ENCODE measurements around the gene WFDC5.

Gene WFDC5

GRCh38 chr20:45115829-45116228 lies 855 bp upstream of the WFDC5 start:
- Histone ChIP-seq H2AFZ (ENCODE audit: low read length, unreplicated experiment) (no peak overlapping the region), H3K27me3 (ENCODE audit: insufficient read depth, low read length) (peaks cover 18% of the 10 kb centered on the region), H3K27ac (ENCODE audit: low read depth, low read length) (no peak overlapping the region), H3K36me3 (ENCODE audit: insufficient read depth, low read length) (no peaks in the 10 kb centered on the region), H3K79me2 (ENCODE audit: control insufficient read depth, insufficient read depth, low read length, unreplicated experiment) (no peaks in the 10 kb centered on the region), H3K4me1 (ENCODE audit: control insufficient read depth, insufficient read depth, low read length, unreplicated experiment) (no peaks in the 10 kb centered on the region), H3K4me3 (ENCODE audit: low read depth, low read length) (no peak overlapping the region)

- Histone ChIP-seq H3K79me2 (ENCODE audit: control insufficient read depth, insufficient read depth, low read length, unreplicated experiment) (no peaks in the 10 kb centered on the region), H3K27me3 (ENCODE audit: insufficient read depth, low read length) (peaks cover 14% of the 10 kb centered on the region), H2AFZ (ENCODE audit: low read length, unreplicated experiment) (no peak overlapping the region), H3K4me1 (ENCODE audit: control insufficient read depth, insufficient read depth, low read length, unreplicated experiment) (no peaks in the 10 kb centered on the region), H3K27ac (ENCODE audit: low read depth, low read length) (no peak overlapping the region), H3K36me3 (ENCODE audit: insufficient read depth, low read length) (no peaks in the 10 kb centered on the region), H3K4me3 (ENCODE audit: low read depth, low read length) (no peak overlapping the region)
These were observed 406 bp upstream of the WFDC5 start for GRCh38 chr20:45115386-45115774.

- no peak overlapping the region for H3K27ac ChIP-seq (ENCODE audit: low read depth, low read length)
- H2AFZ ChIP-seq (ENCODE audit: low read length, unreplicated experiment): no peak overlapping the region
- no peaks in the 10 kb centered on the region for H3K4me1 ChIP-seq (ENCODE audit: control insufficient read depth, insufficient read depth, low read length, unreplicated experiment)
- no peaks in the 10 kb centered on the region for H3K79me2 ChIP-seq (ENCODE audit: control insufficient read depth, insufficient read depth, low read length, unreplicated experiment)
- no peak overlapping the region for H3K4me3 ChIP-seq (ENCODE audit: low read depth, low read length)
- H3K36me3 ChIP-seq (ENCODE audit: insufficient read depth, low read length): no peaks in the 10 kb centered on the region
- H3K27me3 ChIP-seq (ENCODE audit: insufficient read depth, low read length): no peaks in the 10 kb centered on the region
These were observed 1.1 kb downstream of the WFDC5 start for GRCh38 chr20:45113865-45114264.

- Histone ChIP-seq H2AFZ (ENCODE audit: low read length, unreplicated experiment) (no peak overlapping the region), H3K27me3 (ENCODE audit: insufficient read depth, low read length) (no peaks in the 10 kb centered on the region), H3K79me2 (ENCODE audit: control insufficient read depth, insufficient read depth, low read length, unreplicated experiment) (no peaks in the 10 kb centered on the region), H3K27ac (ENCODE audit: low read depth, low read length) (no peak overlapping the region), H3K4me3 (ENCODE audit: low read depth, low read length) (no peak overlapping the region), H3K36me3 (ENCODE audit: insufficient read depth, low read length) (no peaks in the 10 kb centered on the region), H3K4me1 (ENCODE audit: control insufficient read depth, insufficient read depth, low read length, unreplicated experiment) (no peaks in the 10 kb centered on the region)
These were observed 2.2 kb downstream of the WFDC5 start for GRCh38 chr20:45112754-45113153.

GRCh38 chr20:45111799-45112471 lies 3.0 kb downstream of the WFDC5 start:
- no peak overlapping the region for H3K27ac ChIP-seq (ENCODE audit: low read depth, low read length)
- no peaks in the 10 kb centered on the region for H3K4me1 ChIP-seq (ENCODE audit: control insufficient read depth, insufficient read depth, low read length, unreplicated experiment)
- H3K4me3 ChIP-seq (ENCODE audit: low read depth, low read length): no peak overlapping the region
- H3K79me2 ChIP-seq (ENCODE audit: control insufficient read depth, insufficient read depth, low read length, unreplicated experiment): no peaks in the 10 kb centered on the region
- H3K27me3 ChIP-seq (ENCODE audit: insufficient read depth, low read length): no peaks in the 10 kb centered on the region
- no peak overlapping the region for H2AFZ ChIP-seq (ENCODE audit: low read length, unreplicated experiment)
- no peaks in the 10 kb centered on the region for H3K36me3 ChIP-seq (ENCODE audit: insufficient read depth, low read length)

- Histone ChIP-seq H3K79me2 (ENCODE audit: control insufficient read depth, insufficient read depth, low read length, unreplicated experiment) (no peaks in the 10 kb centered on the region), H3K27me3 (ENCODE audit: insufficient read depth, low read length) (no peaks in the 10 kb centered on the region), H3K36me3 (ENCODE audit: insufficient read depth, low read length) (no peaks in the 10 kb centered on the region), H3K27ac (ENCODE audit: low read depth, low read length) (no peak overlapping the region), H3K4me1 (ENCODE audit: control insufficient read depth, insufficient read depth, low read length, unreplicated experiment) (no peaks in the 10 kb centered on the region), H3K4me3 (ENCODE audit: low read depth, low read length) (no peak overlapping the region), H2AFZ (ENCODE audit: low read length, unreplicated experiment) (no peak overlapping the region)
These were observed 3.7 kb downstream of the WFDC5 start for GRCh38 chr20:45111285-45111684.

GRCh38 chr20:45110301-45110700 lies 4.7 kb downstream of the WFDC5 start:
- Histone ChIP-seq H3K4me3 (ENCODE audit: low read depth, low read length) (no peak overlapping the region), H3K36me3 (ENCODE audit: insufficient read depth, low read length) (no peaks in the 10 kb centered on the region), H3K27ac (ENCODE audit: low read depth, low read length) (no peak overlapping the region), H3K4me1 (ENCODE audit: control insufficient read depth, insufficient read depth, low read length, unreplicated experiment) (no peaks in the 10 kb centered on the region), H3K27me3 (ENCODE audit: insufficient read depth, low read length) (no peaks in the 10 kb centered on the region), H3K79me2 (ENCODE audit: control insufficient read depth, insufficient read depth, low read length, unreplicated experiment) (no peaks in the 10 kb centered on the region), H2AFZ (ENCODE audit: low read length, unreplicated experiment) (no peak overlapping the region)

- H3K79me2 ChIP-seq (ENCODE audit: control insufficient read depth, insufficient read depth, low read length, unreplicated experiment): no peaks in the 10 kb centered on the region
- H3K27me3 ChIP-seq (ENCODE audit: insufficient read depth, low read length): no peaks in the 10 kb centered on the region
- H3K4me1 ChIP-seq (ENCODE audit: control insufficient read depth, insufficient read depth, low read length, unreplicated experiment): peaks cover 5% of the 10 kb centered on the region
- no peak overlapping the region for H2AFZ ChIP-seq (ENCODE audit: low read length, unreplicated experiment)
- no peak overlapping the region for H3K27ac ChIP-seq (ENCODE audit: low read depth, low read length)
- no peak overlapping the region for H3K4me3 ChIP-seq (ENCODE audit: low read depth, low read length)
- no peaks in the 10 kb centered on the region for H3K36me3 ChIP-seq (ENCODE audit: insufficient read depth, low read length)
These were observed 5.3 kb downstream of the WFDC5 start for GRCh38 chr20:45109634-45110033.

- H3K27ac ChIP-seq (ENCODE audit: low read depth, low read length): peak overlapping the region; percentile 63; the same call in 1 of the 2 replicates
- H3K36me3 ChIP-seq (ENCODE audit: insufficient read depth, low read length): no peaks in the 10 kb centered on the region
- no peaks in the 10 kb centered on the region for H3K79me2 ChIP-seq (ENCODE audit: control insufficient read depth, insufficient read depth, low read length, unreplicated experiment)
- H3K27me3 ChIP-seq (ENCODE audit: insufficient read depth, low read length): no peaks in the 10 kb centered on the region; the same call in 1 of the 2 replicates
- H2AFZ ChIP-seq (ENCODE audit: low read length, unreplicated experiment): no peak overlapping the region
- peaks cover 5% of the 10 kb centered on the region for H3K4me1 ChIP-seq (ENCODE audit: control insufficient read depth, insufficient read depth, low read length, unreplicated experiment)
- H3K4me3 ChIP-seq (ENCODE audit: low read depth, low read length): 0 out of 2 replicates have a peak overlapping the region, but pooled peaks have one; percentile 1
These were observed 9.7 kb downstream of the WFDC5 start for GRCh38 chr20:45105317-45105716.

GRCh38 chr20:45104786-45105185 lies 10.2 kb downstream of the WFDC5 start:
- H3K27ac ChIP-seq (ENCODE audit: low read depth, low read length): peak overlapping the region; percentile 63; the same call in 1 of the 2 replicates

GRCh38 chr20:45103072-45103471 lies 11.9 kb downstream of the WFDC5 start:
- no peak overlapping the region for H3K4me3 ChIP-seq (ENCODE audit: low read depth, low read length)
- H3K4me1 ChIP-seq (ENCODE audit: control insufficient read depth, insufficient read depth, low read length, unreplicated experiment): peaks cover 5% of the 10 kb centered on the region
- H3K27ac ChIP-seq (ENCODE audit: low read depth, low read length): no peak overlapping the region

More at GRCh38 chr20:45104786-45105185, 10.2 kb downstream of the WFDC5 start:
- Histone ChIP-seq H3K27me3 (ENCODE audit: insufficient read depth, low read length) (no peaks in the 10 kb centered on the region; the same call in 1 of the 2 replicates), H3K79me2 (ENCODE audit: control insufficient read depth, insufficient read depth, low read length, unreplicated experiment) (no peaks in the 10 kb centered on the region), H2AFZ (ENCODE audit: low read length, unreplicated experiment) (no peak overlapping the region), H3K36me3 (ENCODE audit: insufficient read depth, low read length) (no peaks in the 10 kb centered on the region), H3K4me1 (ENCODE audit: control insufficient read depth, insufficient read depth, low read length, unreplicated experiment) (peaks cover 5% of the 10 kb centered on the region), H3K4me3 (ENCODE audit: low read depth, low read length) (0 out of 2 replicates have a peak overlapping the region, but pooled peaks have one; percentile 1)

More at GRCh38 chr20:45103072-45103471, 11.9 kb downstream of the WFDC5 start:
- Histone ChIP-seq H3K79me2 (ENCODE audit: control insufficient read depth, insufficient read depth, low read length, unreplicated experiment) (no peaks in the 10 kb centered on the region), H3K27me3 (ENCODE audit: insufficient read depth, low read length) (peaks cover 10% of the 10 kb centered on the region), H2AFZ (ENCODE audit: low read length, unreplicated experiment) (no peak overlapping the region), H3K36me3 (ENCODE audit: insufficient read depth, low read length) (no peaks in the 10 kb centered on the region)

Measured in ACC112 (cell line).